ENCODE measurements around the gene MANBA. TPM values are rescaled to one million over a fixed set of nuclear protein-coding genes. Genes with fewer than 3 reads are reported as not detected.

The MANBA gene
- total and polyA plus RNA-seq, 2 of the 4 experiments (the other 2 are of a cell fraction) = 11.5 to 17.2 TPM

DNA sequence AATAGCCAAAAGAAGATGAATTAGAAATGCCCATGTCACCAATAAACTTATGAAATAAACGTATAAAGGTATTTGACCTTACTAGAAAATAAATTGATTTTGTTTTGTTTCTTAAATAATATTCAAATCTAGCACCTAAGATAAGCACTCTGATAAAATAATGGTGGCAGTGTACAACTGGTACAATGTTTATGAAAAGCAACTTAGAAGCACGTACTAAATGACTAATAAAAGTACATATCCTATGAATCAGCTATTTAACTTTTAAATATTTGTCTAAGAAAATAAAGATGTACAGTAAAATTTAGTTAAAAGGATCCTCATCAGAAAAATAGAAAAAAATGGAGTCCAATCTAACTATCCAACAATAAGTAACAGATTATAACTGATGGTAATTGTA, 6.7 kb downstream of the MANBA start:
- TF ChIP-seq CEBPB (IDR thresholded peaks at IDR 0.05; ENCODE audit: low read depth, low read length) = no peak
- TF ChIP-seq, protein P1, sequence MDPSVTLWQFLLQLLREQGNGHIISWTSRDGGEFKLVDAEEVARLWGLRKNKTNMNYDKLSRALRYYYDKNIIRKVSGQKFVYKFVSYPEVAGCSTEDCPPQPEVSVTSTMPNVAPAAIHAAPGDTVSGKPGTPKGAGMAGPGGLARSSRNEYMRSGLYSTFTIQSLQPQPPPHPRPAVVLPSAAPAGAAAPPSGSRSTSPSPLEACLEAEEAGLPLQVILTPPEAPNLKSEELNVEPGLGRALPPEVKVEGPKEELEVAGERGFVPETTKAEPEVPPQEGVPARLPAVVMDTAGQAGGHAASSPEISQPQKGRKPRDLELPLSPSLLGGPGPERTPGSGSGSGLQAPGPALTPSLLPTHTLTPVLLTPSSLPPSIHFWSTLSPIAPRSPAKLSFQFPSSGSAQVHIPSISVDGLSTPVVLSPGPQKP (IDR thresholded peaks at IDR 0.05; ENCODE audit: borderline replicate concordance, low read depth, low read length) = no peak
- no peak for TF ChIP-seq MXI1 (IDR thresholded peaks at IDR 0.05; ENCODE audit: borderline replicate concordance, low read depth, low read length)
- TF ChIP-seq POLR2A (IDR thresholded peaks at IDR 0.05; ENCODE audit: low read depth, low read length) = no peak
- TF ChIP-seq CHD1 (IDR thresholded peaks at IDR 0.05; ENCODE audit: low read depth, low read length) = no peak
- no peak for TF ChIP-seq SMC3 (IDR thresholded peaks at IDR 0.05; ENCODE audit: low read depth, low read length)
- no peak for TF ChIP-seq RFX5 (IDR thresholded peaks at IDR 0.05; ENCODE audit: low read depth, low read length)
- 0 out of 2 replicates have a peak, but pooled peaks have one; percentile 9 for TF ChIP-seq MAFK (IDR thresholded peaks at IDR 0.05; ENCODE audit: low read depth, low read length)
- no peak for TF ChIP-seq BHLHE40 (IDR thresholded peaks at IDR 0.05; ENCODE audit: low read depth, low read length)
- TF ChIP-seq NFE2L2 (IDR thresholded peaks at IDR 0.05; ENCODE audit: low read depth, low read length) = no peak
- TF ChIP-seq FOS (IDR thresholded peaks at IDR 0.05; ENCODE audit: low read depth, low read length) = peak; percentile 48; the same call in 1 of the 2 replicates
- TF ChIP-seq, protein P2, sequence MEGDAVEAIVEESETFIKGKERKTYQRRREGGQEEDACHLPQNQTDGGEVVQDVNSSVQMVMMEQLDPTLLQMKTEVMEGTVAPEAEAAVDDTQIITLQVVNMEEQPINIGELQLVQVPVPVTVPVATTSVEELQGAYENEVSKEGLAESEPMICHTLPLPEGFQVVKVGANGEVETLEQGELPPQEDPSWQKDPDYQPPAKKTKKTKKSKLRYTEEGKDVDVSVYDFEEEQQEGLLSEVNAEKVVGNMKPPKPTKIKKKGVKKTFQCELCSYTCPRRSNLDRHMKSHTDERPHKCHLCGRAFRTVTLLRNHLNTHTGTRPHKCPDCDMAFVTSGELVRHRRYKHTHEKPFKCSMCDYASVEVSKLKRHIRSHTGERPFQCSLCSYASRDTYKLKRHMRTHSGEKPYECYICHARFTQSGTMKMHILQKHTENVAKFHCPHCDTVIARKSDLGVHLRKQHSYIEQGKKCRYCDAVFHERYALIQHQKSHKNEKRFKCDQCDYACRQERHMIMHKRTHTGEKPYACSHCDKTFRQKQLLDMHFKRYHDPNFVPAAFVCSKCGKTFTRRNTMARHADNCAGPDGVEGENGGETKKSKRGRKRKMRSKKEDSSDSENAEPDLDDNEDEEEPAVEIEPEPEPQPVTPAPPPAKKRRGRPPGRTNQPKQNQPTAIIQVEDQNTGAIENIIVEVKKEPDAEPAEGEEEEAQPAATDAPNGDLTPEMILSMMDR (conservative IDR thresholded peaks at IDR 0.05; ENCODE audit: low read depth, low read length) = no peak
- TF ChIP-seq MAZ (IDR thresholded peaks at IDR 0.05; ENCODE audit: borderline replicate concordance, low read depth, low read length) = no peak
- no peak overlapping the region for H2BK120ac ChIP-seq (ENCODE audit: low read depth, low read length)

More for the DNA sequence above, 6.7 kb downstream of the MANBA start:
- no peaks in the 10 kb centered on the region for H3K9me3 ChIP-seq (ENCODE audit: control insufficient read depth, insufficient read depth, low read length)
- DNase-seq (peak; percentile 64), ATAC-seq (ENCODE audit: low read depth) (peak; percentile 83)
- no peak overlapping the region for H2AFZ ChIP-seq (replicated peaks; ENCODE audit: low read length, poor library complexity)
- no peak overlapping the region for H3K56ac ChIP-seq (ENCODE audit: extremely low read depth, insufficient read depth, low read length)
- H3K27ac ChIP-seq (ENCODE audit: insufficient read depth, low read length) = no peak overlapping the region
- H2AK9ac ChIP-seq (replicated peaks; ENCODE audit: low read depth, low read length, poor library complexity) = no peak overlapping the region
- no peak overlapping the region for H4K5ac ChIP-seq (ENCODE audit: low read depth, low read length)
- H4K91ac ChIP-seq (ENCODE audit: insufficient read depth, low read depth, low read length) = no peak overlapping the region
- H3K14ac ChIP-seq (replicated peaks; ENCODE audit: low read depth, low read length) = no peak overlapping the region
- no peaks in the 10 kb centered on the region for H3K27me3 ChIP-seq (ENCODE audit: control insufficient read depth, insufficient read depth, low read length)
- H2BK15ac ChIP-seq (ENCODE audit: low read depth, low read length) = no peak overlapping the region
- ChIA-PET POLR2A (ENCODE audit: unreplicated experiment) (interaction anchor here (0.6 kb wide), 1 partner anchor 61 kb away, joined by 4 read pairs; no protein-coding TSS in a partner anchor), CTCF (interaction anchor here (0.7 kb wide), 1 partner anchor 273 kb away, joined by 5 read pairs; no protein-coding TSS in a partner anchor)
- H3K4ac ChIP-seq (ENCODE audit: low read depth, low read length) = no peak overlapping the region; the same call in 1 of the 2 replicates
- no peak overlapping the region for H3K4me2 ChIP-seq (ENCODE audit: low read depth, low read length)
- H2BK5ac ChIP-seq (ENCODE audit: low read depth, low read length, poor library complexity, severe bottlenecking) = peak overlapping the region; percentile 91
- H2BK20ac ChIP-seq (ENCODE audit: low read depth, low read length) = no peak overlapping the region
- no CpG with 5 or more reads among the region's 2 CpGs for WGBS, 2 experiments (ENCODE audit: extremely low coverage in 2 of 2, insufficient read length in 1 of 2)
- H3K18ac ChIP-seq (ENCODE audit: low read depth, low read length) = no peak overlapping the region
- H3K4me3 ChIP-seq (ENCODE audit: insufficient read depth, low read depth, low read length) = no peak overlapping the region
- H3K9ac ChIP-seq (ENCODE audit: low read depth, low read length) = no peak overlapping the region
- H3K23ac ChIP-seq (ENCODE audit: low read depth, low read length) = no peak overlapping the region
- no peak overlapping the region for H2AK5ac ChIP-seq (ENCODE audit: low read depth, low read length)
- H3K79me1 ChIP-seq (ENCODE audit: low read depth in 1 of 2, low read length in 2 of 2) = peaks cover 25 to 37% of the 10 kb centered on the region in 2 experiments
- H3K9me1 ChIP-seq (ENCODE audit: insufficient read depth, low read length) = peaks cover 7% of the 10 kb centered on the region; the same call in 1 of the 2 replicates
- H3K36me3 ChIP-seq (ENCODE audit: control insufficient read depth, insufficient read depth, low read length) = peaks cover 7% of the 10 kb centered on the region
- peaks cover 7% of the 10 kb centered on the region for H3K4me1 ChIP-seq (ENCODE audit: control insufficient read depth, insufficient read depth, low read length)
- in situ Hi-C loops (cut with MboI; ENCODE audit: low sequenced_read_pairs) (no loop called here), intact Hi-C loops (cut with micrococcal nuclease) (no loop called here), dilution Hi-C loops (cut with HindIII; ENCODE audit: low sequenced_read_pairs, unreplicated experiment) (no loop called here)
- BruUV-seq (replicated peaks) = no TSS peak
- peak overlapping the region in 1 of 2 experiments; percentile 83; a peak in 1 of 4 replicates for H4K8ac ChIP-seq (ENCODE audit: low read depth in 2 of 2, low read length in 2 of 2)
- H4K20me1 ChIP-seq (ENCODE audit: insufficient read depth, low read length) = peaks cover 4% of the 10 kb centered on the region; the same call in 1 of the 2 replicates
